OCI-M2 (cell line): ENCODE results near the gene ZNF385A.

Source experiments
- DNase-seq: peaks from one replicate; lab custom pipeline; 2025; ENCODE audit not compliant: unreplicated experiment; lab: John Stamatoyannopoulos, UW

ZNF385A gene

GRCh38 chr12:54416687-54417603, 32.4 kb upstream of the ZNF385A start:
- DNase-seq = no peak

DNA sequence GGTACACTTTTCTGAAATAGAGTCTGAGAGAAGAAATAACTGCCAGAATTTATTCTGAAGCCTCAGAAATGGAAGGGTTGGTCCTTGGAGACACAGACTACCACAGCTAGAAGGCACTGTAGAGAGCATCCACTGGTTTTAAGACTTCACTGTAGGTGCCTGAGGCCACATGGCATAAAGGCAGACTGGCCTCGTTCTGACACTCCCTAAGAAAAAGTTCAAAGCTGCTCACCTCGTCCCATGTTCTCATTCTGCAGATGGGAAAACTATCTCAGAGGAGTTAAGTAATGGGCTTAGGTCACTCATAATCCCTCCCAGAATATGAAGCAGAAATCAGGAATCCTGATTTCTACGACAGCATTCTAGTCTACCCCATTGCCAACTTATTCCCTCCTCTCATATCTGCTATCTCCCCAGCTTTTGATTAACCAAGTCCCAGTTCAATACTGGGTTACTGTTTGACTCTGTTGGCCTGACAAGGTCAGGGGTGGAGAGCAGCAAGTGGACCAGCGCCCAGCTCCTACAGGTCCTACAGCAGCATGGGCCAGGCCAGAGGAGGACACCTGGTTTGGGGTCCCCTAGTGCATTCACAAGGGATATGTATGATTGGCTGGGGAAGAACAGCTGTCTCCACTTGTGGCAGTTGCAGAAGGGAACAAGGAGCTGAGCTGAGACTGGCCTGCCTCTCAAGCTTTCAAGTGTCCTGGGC, 30.8 kb upstream of the ZNF385A start:
- DNase-seq = no peak

- no peak for DNase-seq
Measured at GRCh38 chr12:54413284-54414190, 29.0 kb upstream of the ZNF385A start.

- no peak for DNase-seq
Measured at GRCh38 chr12:54412786-54413185, 28.3 kb upstream of the ZNF385A start.

DNA sequence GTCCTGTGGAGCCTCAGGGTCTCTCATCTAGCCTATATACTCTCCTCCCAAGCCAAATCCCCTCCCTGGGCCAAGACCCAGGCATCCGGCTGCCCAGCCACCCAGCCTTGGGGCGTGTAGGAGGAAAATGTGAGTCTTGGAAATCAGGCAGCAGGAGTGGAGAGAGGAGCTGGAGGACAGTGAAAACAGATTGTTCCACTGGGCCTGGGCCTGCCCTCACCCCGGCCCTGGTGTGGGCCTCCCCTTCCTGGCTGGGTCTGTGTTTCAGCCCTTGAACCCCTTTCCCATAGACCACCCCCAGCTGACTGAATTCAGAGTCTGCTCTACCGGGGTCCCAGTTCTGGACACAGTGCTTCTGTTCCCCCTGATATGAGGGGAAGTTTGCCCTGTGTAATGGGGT, 27.8 kb upstream of the ZNF385A start:
- DNase-seq = no peak

GRCh38 chr12:54411391-54412241, 27.1 kb upstream of the ZNF385A start:
- no peak for DNase-seq

DNA sequence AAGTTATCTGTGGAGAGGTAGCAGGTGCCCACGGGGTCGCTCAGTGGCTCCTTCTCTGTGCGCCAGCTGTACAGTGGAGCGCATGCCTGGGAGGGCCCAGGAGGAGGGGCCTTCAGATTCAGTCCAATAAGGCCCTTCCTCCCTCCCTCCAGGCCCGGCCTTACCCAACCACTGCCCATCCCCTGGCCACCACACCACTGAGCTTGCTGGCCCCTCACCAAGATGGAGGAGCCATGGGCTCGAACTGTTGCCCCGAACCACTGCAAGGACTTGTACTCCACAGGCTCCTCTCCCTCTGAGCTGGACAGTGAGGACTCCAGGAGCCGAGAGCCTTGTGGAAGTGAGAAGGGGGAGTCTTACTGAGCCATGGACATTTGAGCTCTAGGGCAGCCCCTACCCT, 24.7 kb upstream of the ZNF385A start:
- no peak for DNase-seq

DNA sequence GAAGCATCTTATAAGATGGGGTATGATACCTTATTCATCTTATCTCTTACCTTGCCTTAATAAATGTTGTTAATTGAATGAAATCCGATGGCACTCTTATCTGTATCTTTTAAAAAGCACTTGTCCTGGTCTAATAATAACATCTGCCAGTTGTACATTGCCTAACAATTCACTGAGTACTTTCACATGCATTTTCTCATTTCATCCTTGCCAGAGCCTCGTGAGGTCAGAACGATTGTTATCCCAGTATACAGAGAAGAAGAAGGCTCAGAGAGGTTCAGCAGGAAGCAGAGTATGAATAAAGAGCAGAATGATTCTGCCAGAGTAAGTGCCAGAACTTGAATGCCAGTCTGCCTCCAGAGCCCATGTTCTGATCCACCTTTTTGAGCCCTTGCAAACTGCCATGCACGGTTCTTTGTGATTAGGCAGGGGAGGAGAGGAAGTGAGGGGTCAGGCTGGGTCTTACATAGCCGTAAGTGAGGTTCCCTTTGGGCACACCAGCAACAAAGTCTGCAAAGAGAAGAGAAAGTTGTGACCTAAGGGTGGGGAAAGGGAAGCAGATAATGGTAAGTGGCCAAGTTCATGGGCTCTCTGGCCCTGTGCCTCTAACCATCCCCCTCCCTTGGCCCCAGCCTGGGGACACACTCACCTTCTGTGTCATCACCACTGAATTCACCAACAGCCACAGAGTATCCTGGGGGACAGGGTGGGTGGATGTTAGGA, 22.8 kb upstream of the ZNF385A start:
- DNase-seq = no peak

- no peak for DNase-seq
Measured at GRCh38 chr12:54405573-54405972, 21.0 kb upstream of the ZNF385A start.

DNA sequence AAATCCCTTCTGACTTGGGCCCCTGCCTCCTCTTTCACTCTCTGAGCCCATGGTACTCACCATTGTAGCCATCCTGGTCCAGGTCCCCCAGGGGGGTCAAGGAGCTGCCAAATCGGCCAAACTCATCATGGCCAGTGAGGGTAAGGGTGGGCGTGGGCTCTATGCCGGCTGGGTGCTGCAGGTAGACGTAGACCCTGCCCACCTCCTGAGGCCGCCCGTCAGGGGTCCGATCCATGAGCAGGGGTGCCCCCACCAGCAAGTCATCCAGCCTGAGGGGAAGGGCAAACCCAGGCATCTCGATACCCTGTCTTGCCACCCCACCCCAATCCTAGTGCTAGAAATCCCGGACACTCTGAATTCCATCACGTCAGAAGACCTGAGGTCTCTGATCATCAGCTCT, 20.6 kb upstream of the ZNF385A start:
- DNase-seq = no peak

DNA sequence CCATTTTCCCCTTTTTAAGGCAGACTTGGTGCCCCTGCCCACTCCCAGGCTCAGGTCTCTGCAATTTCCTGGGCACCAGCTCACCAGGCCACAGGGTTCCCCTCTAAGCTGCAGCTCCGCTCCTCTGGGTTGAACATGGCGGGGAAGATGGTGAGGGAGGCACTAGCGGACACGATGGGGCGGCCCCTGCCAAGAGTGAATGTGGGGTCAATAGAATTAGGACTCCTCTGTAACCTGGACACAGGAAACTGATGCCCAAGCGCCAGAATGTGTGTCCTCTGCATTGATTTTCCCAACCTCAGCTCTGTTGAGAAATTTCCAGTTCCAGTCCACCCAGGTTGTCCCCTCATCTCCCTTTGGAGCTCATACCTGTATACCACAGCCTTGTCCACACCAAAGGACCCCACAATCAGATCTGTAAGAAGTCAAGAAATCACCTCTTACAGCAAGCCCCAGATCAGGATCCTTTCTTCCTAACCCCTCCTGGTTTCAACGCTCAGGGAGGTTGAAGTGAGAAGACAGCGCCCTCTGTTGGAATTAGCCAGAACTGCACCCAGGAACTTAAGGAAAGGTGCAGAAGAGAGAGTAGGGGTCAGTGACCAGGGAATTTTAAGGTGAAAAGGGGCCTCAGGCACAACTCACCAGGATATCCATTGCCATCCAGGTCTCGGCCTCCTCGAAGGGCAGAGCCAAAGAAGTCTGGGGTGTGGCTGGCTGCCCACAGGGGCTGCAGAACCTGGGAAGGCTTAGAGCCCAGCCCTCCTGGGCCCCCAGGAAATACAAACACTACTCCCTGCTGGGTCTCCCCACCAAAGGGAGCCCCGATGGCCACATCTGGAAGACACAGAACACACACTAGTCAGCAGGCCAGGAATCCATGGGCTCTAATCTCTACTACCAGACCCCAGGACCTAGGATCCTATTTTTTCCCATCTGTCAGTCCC, 19.8 kb upstream of the ZNF385A start:
- no peak for DNase-seq

- DNase-seq = no peak
Measured at GRCh38 chr12:54401119-54401518, 16.6 kb upstream of the ZNF385A start.

DNA sequence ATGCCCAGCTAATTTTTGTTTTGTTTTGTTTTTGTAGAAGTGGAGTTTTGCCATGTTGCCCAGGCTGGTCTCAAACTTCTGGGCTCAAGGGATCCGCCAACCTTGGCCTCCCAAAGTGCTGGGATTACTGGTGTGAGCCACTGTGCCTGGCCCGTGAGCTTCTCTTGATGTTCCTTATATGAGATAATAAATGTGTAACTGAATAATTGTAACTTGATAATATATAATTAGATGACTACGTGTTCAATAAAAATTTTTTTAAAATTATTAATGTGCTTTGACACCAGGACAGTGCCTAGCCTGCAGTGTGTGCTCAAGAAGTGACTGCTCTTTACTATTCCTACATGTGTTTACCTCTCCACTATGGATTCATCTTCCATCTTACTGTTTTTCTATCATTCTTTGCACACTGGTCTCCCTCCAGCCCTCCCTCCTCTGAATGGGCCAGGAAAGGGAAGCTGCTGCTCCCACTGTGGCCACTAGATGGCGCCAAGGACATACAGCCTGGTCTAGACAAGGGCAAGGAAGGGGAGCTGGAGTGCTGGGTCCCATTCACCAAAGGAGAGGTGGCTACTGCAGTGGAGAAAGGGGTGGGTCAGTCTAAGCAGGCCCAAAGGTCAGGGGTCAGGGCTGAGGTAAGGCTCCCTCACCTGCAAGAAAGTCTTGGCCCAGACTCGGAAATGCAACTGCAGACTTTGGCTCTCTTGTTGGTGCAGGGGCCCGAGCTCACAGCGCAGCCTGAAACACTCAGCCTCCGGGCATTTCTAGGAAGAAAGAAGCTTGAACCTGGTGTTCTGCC, 14.7 kb upstream of the ZNF385A start:
- peak; percentile 56 for DNase-seq

- no peak for DNase-seq
Measured at GRCh38 chr12:54398218-54398617, 13.7 kb upstream of the ZNF385A start.

DNA sequence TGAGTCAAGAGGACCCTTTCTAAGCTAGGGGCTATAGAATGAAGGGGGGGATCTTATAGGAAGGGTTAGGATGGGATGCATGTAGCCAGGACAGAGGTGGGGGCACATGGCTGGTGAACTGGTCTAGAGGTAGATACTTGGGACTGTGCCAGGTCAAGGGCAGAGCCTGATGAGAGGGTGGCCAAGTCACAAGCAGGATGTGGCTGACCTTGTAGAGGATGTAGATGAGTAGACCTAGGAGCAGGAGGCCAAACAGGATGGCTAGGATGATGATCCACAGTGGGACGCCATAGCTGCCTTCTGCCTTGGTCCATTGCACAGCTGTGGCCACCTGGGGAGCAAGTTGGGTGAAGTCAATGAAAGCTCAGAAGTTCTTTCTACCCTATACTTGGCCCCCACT, 12.6 kb upstream of the ZNF385A start:
- no peak for DNase-seq

DNA sequence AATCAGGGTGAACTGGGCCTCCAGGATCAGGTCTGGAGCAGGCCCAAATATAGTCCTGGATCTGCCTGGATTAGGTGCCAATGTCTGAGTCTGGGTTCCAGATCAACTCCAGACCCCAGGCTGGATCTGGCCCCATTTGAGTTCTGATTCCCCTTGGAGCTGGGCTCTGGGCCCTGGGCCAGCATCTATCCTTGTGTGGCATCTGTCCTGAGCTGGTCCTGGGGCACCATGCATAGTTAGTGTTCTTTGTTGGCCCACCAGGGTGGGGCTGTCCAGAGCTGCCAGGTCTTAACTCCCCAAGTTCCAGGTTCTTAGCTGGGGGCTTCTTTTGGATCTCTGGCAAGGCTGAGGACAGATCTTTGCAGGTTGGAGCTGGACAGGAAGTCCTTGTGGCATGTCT, 11.0 kb upstream of the ZNF385A start:
- no peak for DNase-seq

DNA sequence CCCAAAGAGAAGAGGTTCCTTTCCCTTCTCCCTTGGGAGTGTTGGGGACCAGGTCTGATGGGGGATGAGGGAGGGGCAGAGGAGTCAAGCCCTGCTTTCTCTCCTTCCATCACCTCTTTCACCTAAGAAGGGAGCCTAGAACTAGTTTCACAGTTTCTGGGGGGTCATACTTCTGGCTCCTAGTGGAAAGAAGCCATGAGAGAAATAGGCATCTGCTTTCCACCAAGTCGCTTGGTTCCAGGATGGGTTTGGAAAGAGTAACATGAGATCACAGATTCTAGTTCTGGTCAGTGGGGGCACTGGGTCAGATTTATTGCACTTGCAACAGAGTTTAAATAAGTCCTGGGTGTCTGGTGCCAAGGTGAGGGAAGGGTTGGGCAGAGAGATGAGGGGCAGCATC, 10.5 kb upstream of the ZNF385A start:
- DNase-seq = no peak

GRCh38 chr12:54394281-54394719, 9.8 kb upstream of the ZNF385A start:
- no peak for DNase-seq
